Natural killer cell (primary cell): ENCODE data around the gene DMPK. TPM values are rescaled to one million over a fixed set of nuclear protein-coding genes. Genes with fewer than 3 reads are reported as not detected.

Experiments
- ATAC-seq, 3 donors: fragments of 150-1000 bp in 2 of 3; fragments of 200-7000 bp in 1 of 3; cut with Tn5 transposase; 1 replicate in 1 of 3; 2 replicates in 2 of 3; pipeline ENCODE4 v1.10.0; 2021; ENCODE audit warnings: mild to moderate bottlenecking in 2 of 3, moderate library complexity in 2 of 3
- DNase-seq, 2 donors: peaks; one replicate each; pipeline versions ENCODE4 v3.0.0 to v3.0.0-alpha.2; 2013 to 2021; ENCODE audit warnings: mixed read lengths in 1 of 2
- H3K27ac ChIP-seq: one replicate; pipeline ENCODE4 v1.5.1; 2013; ENCODE audit warnings: mild to moderate bottlenecking, low read length
- H3K27me3 ChIP-seq: one replicate; pipeline ENCODE4 v1.6.1; 2013; ENCODE audit warnings: low read length; ENCODE audit not compliant: control insufficient read depth, insufficient read depth
- H3K36me3 ChIP-seq: one replicate; pipeline ENCODE4 v1.6.1; 2013; ENCODE audit warnings: low read length; ENCODE audit not compliant: control insufficient read depth, insufficient read depth
- H3K4me1 ChIP-seq: one replicate; pipeline ENCODE4 v1.6.1; 2013; ENCODE audit warnings: low read length; ENCODE audit not compliant: control insufficient read depth, insufficient read depth
- H3K4me3 ChIP-seq: one replicate; pipeline ENCODE4 v1.5.1; 2013; ENCODE audit warnings: low read length
- H3K9me3 ChIP-seq: one replicate; pipeline ENCODE4 v1.6.1; 2013; ENCODE audit warnings: low read length; ENCODE audit not compliant: control insufficient read depth, insufficient read depth
- H3K27ac Mint-ChIP-seq, 2 donors: one replicate each; pipeline ENCODE4 v1.8.0; 2022; ENCODE audit warnings: mild to moderate bottlenecking in 2 of 2, mixed read lengths in 2 of 2, moderate library complexity in 1 of 2
- H3K27me3 Mint-ChIP-seq, 2 donors: one replicate each; pipeline ENCODE4 v1.8.0; 2022; ENCODE audit warnings: low read depth in 2 of 2, mixed read lengths in 2 of 2
- H3K36me3 Mint-ChIP-seq: one replicate; pipeline ENCODE4 v1.8.0; 2022; ENCODE audit warnings: mixed read lengths
- H3K4me1 Mint-ChIP-seq, 2 donors: one replicate each; pipeline ENCODE4 v1.8.0; 2022; ENCODE audit warnings: mixed read lengths in 2 of 2
- H3K4me3 Mint-ChIP-seq: one replicate; pipeline ENCODE4 v1.8.0; 2022; ENCODE audit warnings: mild to moderate bottlenecking, moderate library complexity, mixed read lengths
- H3K9me3 Mint-ChIP-seq, 2 donors: one replicate each; pipeline ENCODE4 v1.8.0; 2022; ENCODE audit warnings: mixed read lengths in 2 of 2
- CTCF ChIP-seq: fragments of 200-600 bp; IDR thresholded peaks from one replicate; pipeline ENCODE4 v1.8.0; 2022; ENCODE audit warnings: antibody characterized with exemption
- WGBS: methylation state at CpG from one replicate; pipeline ENCODE4 v1.1.7; 2013; ENCODE audit warnings: missing lambda C conversion rate; ENCODE audit not compliant: insufficient coverage; 5-methylcytosine and 5-hydroxymethylcytosine counted together
- intact Hi-C: fragments of 100-400 bp; cut with micrococcal nuclease; formaldehyde crosslinking; loops from one replicate; pipeline ENCODE4 v1.14.2; 2022
- total RNA-seq, 4 donors: library from RNA; stranded (reverse); fragments of 120-200 nt in 1 of 4; gene quantifications; one replicate each; pipeline versions ENCODE4 v1.2.3 to v1.2.4, GENCODE V29; 2013 to 2022

Gene DMPK
- total RNA-seq, 3 donors from 2014 or later (not counting 1 experiment from before 2014, with no cell fraction given) = 48.1 to 67.5 (median 49.8) TPM

GRCh38 chr19:45766296-45766868 lies 15.9 kb downstream of the DMPK start:
- no peak overlapping the region for H3K27ac ChIP-seq
- H3K27ac Mint-ChIP-seq = no peak overlapping the region
- no peaks in the 10 kb centered on the region for H3K36me3 Mint-ChIP-seq
- intact Hi-C loops = no loop called here
- WGBS = 97% methylated on average over 17 of the region's 17 CpGs
- H3K4me3 Mint-ChIP-seq = no peak overlapping the region
- no peaks in the 10 kb centered on the region for H3K36me3 ChIP-seq
- DNase-seq = no peak
- TF ChIP-seq CTCF = no peak
- H3K4me3 ChIP-seq = no peak overlapping the region
- H3K4me1 Mint-ChIP-seq = peaks cover 5 to 25% of the 10 kb centered on the region in 2 donors
- peaks cover 11% of the 10 kb centered on the region for H3K27me3 ChIP-seq
- ATAC-seq = no peak
- H3K9me3 Mint-ChIP-seq = no peaks in the 10 kb centered on the region
- H3K27me3 Mint-ChIP-seq = peaks cover 0 to 7% of the 10 kb centered on the region in 2 donors
- peaks cover 31% of the 10 kb centered on the region for H3K4me1 ChIP-seq
- H3K9me3 ChIP-seq = no peaks in the 10 kb centered on the region

DNA sequence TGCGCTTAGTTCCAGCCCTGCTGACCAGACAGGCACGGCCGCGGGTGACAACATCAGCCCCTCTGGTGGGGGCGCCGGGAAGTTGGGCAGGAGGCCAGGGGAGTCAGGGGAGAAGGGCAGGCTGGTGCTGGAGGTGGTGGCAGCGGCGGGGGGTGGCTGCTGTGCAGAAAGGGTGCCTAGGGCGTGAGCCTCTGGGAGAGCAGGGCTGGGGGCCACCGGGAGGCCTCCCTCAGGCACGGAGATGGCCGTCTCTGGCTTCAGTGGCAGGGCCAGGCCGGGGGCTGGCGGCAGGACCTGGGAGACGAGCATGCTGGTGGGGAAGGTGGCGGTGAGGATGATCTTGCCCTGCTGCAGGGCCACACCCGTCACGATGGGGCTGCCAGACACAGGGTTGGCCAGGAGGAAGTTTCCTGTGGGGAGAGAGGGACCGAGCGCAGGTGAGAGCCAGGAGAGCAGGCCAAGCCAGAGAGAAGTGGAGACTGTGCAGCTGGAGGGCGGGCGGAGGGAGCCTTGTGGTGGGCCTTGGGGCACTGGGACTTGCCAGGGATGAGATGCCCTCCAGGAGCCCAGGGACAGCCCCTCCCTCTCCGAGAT lies 16.5 kb downstream of the DMPK start:
- ATAC-seq = no peak
- H3K27me3 Mint-ChIP-seq = peaks cover 0 to 7% of the 10 kb centered on the region in 2 donors
- H3K9me3 Mint-ChIP-seq = no peaks in the 10 kb centered on the region
- H3K4me1 Mint-ChIP-seq = peaks cover 5 to 19% of the 10 kb centered on the region in 2 donors
- peaks cover 29% of the 10 kb centered on the region for H3K4me1 ChIP-seq
- no peak overlapping the region for H3K4me3 ChIP-seq
- no peaks in the 10 kb centered on the region for H3K36me3 Mint-ChIP-seq
- intact Hi-C loops = no loop called here
- H3K27me3 ChIP-seq = peaks cover 11% of the 10 kb centered on the region
- peak overlapping the region; percentile 49 for H3K4me3 Mint-ChIP-seq
- DNase-seq = no peak
- H3K36me3 ChIP-seq = no peaks in the 10 kb centered on the region
- H3K27ac ChIP-seq = no peak overlapping the region
- TF ChIP-seq CTCF = no peak
- no peaks in the 10 kb centered on the region for H3K9me3 ChIP-seq
- WGBS = 89% methylated on average over 23 of the region's 23 CpGs
- no peak overlapping the region for H3K27ac Mint-ChIP-seq

DNA sequence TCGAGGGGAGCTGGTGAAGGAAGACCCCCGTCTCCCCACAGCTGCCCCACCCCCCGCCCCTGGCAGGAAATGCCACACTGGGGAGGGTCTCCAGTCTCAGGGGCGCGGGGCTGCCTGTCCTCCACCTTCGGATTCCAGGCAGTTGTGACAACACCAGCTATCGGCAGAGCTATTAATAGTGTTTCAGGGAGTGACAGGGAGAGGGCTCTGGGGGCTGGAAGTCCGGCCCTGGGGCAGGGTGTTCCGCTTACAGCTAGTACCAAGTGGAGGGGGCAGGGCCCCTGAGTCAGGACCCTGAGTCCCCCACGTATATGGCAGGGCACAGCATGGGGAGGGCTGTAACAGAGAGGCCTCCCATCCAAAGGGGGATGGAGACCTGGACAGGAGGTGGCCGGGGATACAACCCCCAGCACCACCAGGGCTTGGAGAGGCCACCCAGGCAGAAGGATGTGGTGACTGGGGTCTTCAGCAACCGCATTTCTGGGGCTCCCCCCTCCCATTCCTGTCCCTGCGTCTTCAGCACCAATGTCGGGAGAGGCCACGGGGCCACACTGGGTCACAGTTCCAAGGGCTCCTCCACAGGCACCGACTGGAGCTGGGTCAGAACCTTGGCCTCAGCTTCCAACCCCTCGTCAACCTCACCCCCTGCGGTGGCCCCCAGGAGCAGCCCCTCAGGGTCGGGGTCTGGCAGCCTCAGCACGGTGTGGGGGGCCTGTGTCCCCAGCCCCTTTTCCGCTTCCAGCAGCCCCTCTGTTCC lies 17.2 kb downstream of the DMPK start:
- no peaks in the 10 kb centered on the region for H3K9me3 Mint-ChIP-seq
- intact Hi-C loops = no loop called here
- H3K27me3 ChIP-seq = peaks cover 11% of the 10 kb centered on the region
- H3K4me1 ChIP-seq = peaks cover 22% of the 10 kb centered on the region
- no peaks in the 10 kb centered on the region for H3K36me3 ChIP-seq
- H3K4me1 Mint-ChIP-seq = peaks cover under 1 to 13% of the 10 kb centered on the region in 2 donors
- DNase-seq (no peak), ATAC-seq (no peak)
- no peak overlapping the region for H3K27ac Mint-ChIP-seq
- peaks cover 0 to 7% of the 10 kb centered on the region in 2 donors for H3K27me3 Mint-ChIP-seq
- 77% methylated on average over 19 of the region's 21 CpGs for WGBS
- H3K36me3 Mint-ChIP-seq = no peaks in the 10 kb centered on the region
- H3K9me3 ChIP-seq = no peaks in the 10 kb centered on the region
- no peak overlapping the region for H3K4me3 ChIP-seq
- H3K27ac ChIP-seq = no peak overlapping the region
- peak overlapping the region; percentile 35 for H3K4me3 Mint-ChIP-seq
- no peak for TF ChIP-seq CTCF
